GM18511 (cell line): Measurements from ENCODE around the gene TMEM163.

Experiments
- ATAC-seq: cut with Tn5 transposase; IDR thresholded peaks from one replicate; pipeline ENCODE4 v1.9.1; 2021; ENCODE audit warnings: mild to moderate bottlenecking, moderate library complexity; ENCODE audit not compliant: unreplicated experiment

TMEM163 gene

GRCh38 chr2:134462791-134463698 is 255.8 kb downstream of the TMEM163 start:
- ATAC-seq: no peak

DNA sequence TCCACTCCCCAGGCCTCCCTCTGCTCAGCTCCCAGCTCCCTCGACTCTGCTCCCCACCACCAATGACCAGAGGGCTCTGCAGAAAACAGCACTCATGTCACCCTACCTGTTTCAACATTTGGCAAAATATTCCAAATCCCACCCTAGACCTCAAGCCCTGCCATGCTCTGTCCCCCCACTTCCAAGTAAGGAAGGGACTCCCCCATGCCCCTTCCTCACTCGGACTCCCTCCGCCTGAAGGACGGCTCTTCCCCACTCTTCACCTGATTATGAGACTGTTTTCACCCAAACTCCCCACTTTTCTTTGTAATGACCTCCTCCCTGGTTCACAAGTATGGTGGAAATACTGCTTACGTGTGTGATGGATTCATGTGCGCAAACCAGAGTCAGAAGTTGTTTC is 256.5 kb downstream of the TMEM163 start:
- ATAC-seq: no peak

DNA sequence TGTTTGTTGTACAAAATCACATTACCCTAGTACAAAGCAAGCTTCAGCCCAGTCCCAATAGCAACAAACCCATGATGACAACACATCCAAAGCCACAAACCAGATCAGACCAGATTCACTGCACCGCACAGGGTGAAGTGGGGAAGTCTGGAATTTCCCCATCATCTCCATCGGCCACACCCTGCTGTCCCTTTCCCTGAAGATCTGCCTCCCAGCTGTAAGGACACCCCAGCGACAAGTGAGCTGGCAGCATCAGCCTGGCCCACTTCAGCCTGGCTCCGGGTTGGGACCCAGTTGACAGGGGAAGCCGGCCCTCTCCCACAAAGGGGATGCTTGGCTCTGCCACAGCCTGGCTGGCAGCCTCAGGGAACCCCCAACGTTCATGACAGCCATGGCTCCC is 257.3 kb downstream of the TMEM163 start:
- no peak for ATAC-seq

- ATAC-seq: peak; percentile 91
These were observed 258.2 kb downstream of the TMEM163 start for GRCh38 chr2:134460583-134460998.

DNA sequence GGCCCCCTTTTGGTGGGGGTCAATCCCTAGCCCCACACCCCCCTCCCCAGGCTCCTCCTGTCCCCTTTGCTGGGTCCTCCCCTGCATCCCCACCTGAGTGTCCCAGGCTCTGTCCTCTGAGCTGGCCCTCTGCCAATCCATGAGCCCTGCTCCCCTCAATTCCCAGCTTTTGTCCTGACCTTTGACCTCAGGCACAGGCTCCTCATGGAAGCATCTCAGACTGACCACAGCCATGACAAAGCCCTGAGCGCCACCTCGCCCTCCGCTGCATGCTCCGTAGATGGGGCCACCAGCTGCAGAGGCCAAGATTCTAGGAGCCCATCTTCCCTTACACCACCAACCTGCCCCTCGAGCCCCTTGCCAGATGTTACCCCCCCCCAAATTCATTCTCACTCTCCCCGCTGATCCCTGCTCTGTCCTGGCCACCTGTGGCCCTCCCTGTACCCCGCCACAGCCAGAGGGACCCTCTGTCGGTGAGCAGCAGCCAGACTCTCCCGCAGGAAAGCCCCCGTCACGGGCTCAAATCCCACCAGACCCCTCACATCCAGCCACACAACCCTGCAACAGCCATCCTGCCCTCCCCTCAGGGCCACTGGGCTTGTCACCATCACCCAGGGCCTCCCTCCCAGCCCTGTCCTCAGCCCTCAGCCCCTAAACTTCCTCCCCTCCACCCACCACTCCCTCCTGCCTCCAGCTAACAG is 258.9 kb downstream of the TMEM163 start:
- ATAC-seq: no peak

GRCh38 chr2:134458950-134459349 is 259.9 kb downstream of the TMEM163 start:
- ATAC-seq: no peak

- no peak for ATAC-seq
These were observed 260.3 kb downstream of the TMEM163 start for GRCh38 chr2:134458473-134458853.

DNA sequence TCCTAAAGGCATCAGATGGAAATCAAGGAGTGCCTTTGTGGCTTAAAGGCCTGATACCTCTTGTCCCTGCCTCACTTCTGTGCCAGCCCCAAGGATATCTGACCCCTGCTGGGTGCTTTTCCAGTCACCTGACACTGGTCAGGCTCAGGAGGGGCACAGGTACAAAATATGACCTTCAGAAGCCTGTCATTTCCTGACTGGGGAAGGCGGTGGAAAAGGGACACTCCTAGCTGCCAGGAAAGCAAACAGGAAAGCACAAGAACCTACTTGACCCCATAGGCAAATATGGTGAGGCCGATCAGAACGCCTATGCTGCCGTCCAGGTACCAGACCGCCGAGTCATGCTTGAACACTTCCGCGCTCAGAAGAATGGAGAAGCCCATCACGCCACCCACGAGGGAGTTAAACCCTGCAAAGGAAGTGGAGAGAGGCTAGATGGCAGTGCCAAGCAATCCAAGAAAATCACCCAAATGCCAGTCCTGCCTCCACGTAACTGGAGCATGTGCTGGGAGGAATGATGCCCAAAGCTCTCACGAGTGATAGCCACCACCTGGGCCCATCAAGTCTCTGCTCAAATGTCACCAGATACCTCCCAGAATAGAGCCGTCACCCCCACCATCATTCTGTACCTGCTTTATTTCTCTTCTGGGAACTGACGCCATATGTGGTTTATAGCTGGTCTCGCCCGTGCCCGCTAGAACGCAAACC is 260.9 kb downstream of the TMEM163 start:
- no peak for ATAC-seq

DNA sequence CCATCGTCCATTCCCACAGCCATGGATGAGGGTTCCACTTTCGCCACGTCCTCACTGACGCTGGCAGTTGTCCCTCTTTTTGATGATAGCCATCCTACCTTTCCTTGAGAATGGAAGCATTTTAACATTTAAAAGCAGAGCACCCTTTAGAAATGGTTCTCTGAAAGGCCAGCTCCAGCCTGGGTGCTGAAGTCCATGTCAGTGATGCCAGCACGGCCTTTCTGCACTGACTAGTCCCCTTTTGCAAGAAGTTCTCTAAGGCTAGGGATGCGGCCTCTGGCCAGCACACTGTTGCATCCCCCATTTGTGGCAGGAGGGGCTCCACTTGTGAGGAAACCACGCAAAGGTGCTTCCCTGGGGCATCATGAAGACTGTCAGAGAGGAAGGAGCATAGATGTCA is 261.4 kb downstream of the TMEM163 start:
- no peak for ATAC-seq

GRCh38 chr2:134455426-134455825 is 263.4 kb downstream of the TMEM163 start:
- ATAC-seq: no peak

DNA sequence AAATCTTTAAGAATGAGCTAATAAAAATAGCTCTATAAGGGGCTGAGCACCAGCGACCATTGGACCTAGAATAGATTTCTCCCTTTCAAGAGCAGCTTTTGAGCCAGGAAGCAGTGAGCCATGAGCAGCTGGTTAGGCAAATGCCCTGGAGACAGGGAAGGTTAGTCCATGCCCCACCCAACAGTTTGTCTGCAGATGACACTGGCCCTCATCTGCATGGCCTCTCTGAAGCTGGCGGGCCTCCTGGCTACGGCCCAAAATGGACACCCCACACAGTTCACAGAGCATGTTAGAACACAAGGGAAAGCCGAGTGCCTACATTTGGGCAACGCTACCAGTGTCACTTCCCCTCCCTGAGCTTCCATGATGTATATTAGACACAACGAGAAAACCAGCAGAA is 263.9 kb downstream of the TMEM163 start:
- ATAC-seq: no peak

- no peak for ATAC-seq
These were observed 264.4 kb downstream of the TMEM163 start for GRCh38 chr2:134454426-134454825.

DNA sequence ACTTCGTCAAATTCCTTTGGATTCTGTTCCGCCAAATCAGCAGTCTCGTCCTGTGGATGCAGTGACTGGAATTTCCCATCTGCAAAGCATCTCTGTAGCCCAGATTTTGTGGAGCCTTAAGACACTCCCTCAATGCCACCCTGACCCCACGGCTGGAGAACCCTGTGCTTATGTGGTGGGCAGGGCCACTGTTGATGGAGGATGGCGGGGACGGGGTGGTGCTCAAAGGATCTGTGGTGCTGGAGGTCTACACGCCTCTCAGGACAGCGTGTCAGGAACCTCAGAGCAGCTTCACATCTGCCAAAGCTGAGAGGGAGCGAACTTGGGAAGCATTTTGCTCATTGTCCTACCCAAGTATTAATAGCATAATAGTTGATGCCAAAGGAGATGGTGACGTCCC is 264.8 kb downstream of the TMEM163 start:
- no peak for ATAC-seq

DNA sequence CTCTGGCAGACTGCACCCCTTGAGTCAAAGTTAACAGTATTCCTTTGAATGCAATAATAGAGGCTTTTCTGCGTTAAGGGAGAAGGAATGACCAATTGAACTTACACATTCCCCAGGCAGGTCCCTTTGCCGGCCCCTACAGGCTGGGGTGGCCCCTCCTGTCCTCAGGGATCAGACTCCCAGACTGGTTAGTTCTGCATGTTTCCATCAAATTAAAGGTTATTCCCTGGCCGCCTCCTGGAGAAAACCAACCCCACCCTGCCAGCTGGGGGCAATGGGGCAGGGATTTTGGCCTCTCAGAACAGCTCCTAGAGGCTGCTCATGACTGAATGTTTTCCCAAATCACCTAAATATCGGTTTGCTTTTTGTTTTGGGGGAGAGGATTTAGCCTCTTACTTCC is 265.3 kb downstream of the TMEM163 start:
- no peak for ATAC-seq

DNA sequence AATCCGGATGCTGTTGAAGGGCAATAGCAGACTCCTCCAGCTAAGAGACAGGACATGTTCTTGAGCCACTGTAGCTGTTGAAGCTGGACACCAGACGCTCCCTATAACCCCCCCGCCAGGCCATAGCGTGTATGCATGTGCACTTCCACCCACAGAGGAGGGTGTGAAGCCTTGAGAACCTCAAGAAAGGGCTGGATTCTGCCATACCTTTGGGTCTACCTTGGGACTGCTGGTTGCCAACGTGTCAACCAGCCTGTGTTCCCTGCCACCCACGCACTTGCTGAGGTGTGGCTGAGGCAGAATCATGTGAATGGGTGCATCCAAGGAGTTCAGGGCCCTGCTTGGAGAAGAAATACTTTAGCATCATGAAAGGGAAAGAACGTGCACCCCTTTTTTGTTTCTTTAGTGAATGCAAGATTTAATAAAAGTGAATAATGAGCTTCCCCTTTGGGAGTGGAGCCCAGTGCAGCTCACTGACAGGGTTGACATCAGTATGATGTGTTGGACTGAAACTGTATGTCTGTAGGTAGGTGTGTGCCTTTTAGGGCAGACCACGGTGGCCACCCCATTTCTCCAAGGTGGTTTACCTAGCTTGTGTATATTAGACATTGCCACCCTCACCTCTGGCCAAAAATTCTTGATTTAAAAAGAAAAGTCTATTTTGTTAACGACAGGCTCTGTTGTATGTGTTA is 266.6 kb downstream of the TMEM163 start:
- no peak for ATAC-seq

DNA sequence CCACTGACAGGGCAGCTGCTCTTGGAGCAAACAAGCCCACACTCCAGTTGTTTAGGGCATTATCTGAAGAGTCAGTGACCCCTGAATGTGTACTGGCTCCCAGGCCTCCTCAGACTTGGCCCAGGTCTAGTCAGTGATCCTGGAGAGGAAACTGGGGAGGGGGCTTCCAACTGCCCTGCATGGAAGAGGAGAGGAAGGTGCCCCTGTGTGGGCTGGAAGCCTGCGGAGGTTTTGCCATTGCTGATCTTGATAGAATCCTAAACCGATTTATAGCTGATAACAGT is 267.5 kb downstream of the TMEM163 start:
- ATAC-seq: no peak

- no peak for ATAC-seq
These were observed 268.9 kb downstream of the TMEM163 start for GRCh38 chr2:134449751-134450513.

- no peak for ATAC-seq
These were observed 269.6 kb downstream of the TMEM163 start for GRCh38 chr2:134449157-134449556.

- no peak for ATAC-seq
These were observed 270.1 kb downstream of the TMEM163 start for GRCh38 chr2:134448650-134449049.

GRCh38 chr2:134447669-134448068 is 271.1 kb downstream of the TMEM163 start:
- no peak for ATAC-seq
